Parathyroid adenoma (tissue), 2 donors: Measurements from ENCODE around the gene BAIAP2.

Experiments
- H2AFZ ChIP-seq: fragments of 300-600 bp; sonication (generic); one replicate; pipeline ENCODE4 v1.7.0; 2017; ENCODE audit warnings: antibody characterized with exemption, mild to moderate bottlenecking
- H3K27ac ChIP-seq: fragments of 300-600 bp; sonication (generic); one replicate; pipeline ENCODE4 v1.7.0; 2017
- H3K27me3 ChIP-seq: fragments of 300-600 bp; sonication (generic); one replicate; pipeline ENCODE4 v1.7.0; 2017; ENCODE audit warnings: low read length; ENCODE audit not compliant: control insufficient read depth, insufficient read depth
- H3K36me3 ChIP-seq: fragments of 300-600 bp; sonication (generic); one replicate; pipeline ENCODE4 v1.7.0; 2017; ENCODE audit warnings: low read length; ENCODE audit not compliant: control insufficient read depth, insufficient read depth
- H3K4me1 ChIP-seq: fragments of 300-600 bp; sonication (generic); one replicate; pipeline ENCODE4 v1.7.0; 2017; ENCODE audit warnings: control low read depth
- H3K4me2 ChIP-seq: fragments of 300-600 bp; sonication (generic); one replicate; pipeline ENCODE4 v1.7.0; 2017; ENCODE audit warnings: low read length
- H3K4me3 ChIP-seq: fragments of 300-600 bp; sonication (generic); one replicate; pipeline ENCODE4 v1.7.0; 2017; ENCODE audit warnings: low read depth, low read length
- H3K79me2 ChIP-seq: fragments of 300-600 bp; sonication (generic); one replicate; pipeline ENCODE4 v1.7.0; 2017; ENCODE audit warnings: control low read depth
- H3K9ac ChIP-seq: fragments of 300-600 bp; sonication (generic); one replicate; pipeline ENCODE4 v1.7.0; 2017; ENCODE audit warnings: mild to moderate bottlenecking
- H3K9me3 ChIP-seq: fragments of 300-600 bp; sonication (generic); one replicate; pipeline ENCODE4 v1.7.0; 2017; ENCODE audit warnings: low read length; ENCODE audit not compliant: control insufficient read depth
- CTCF ChIP-seq: fragments of 300-600 bp; sonication (generic); IDR thresholded peaks from one replicate; pipeline ENCODE4 v1.7.0; 2017; ENCODE audit warnings: antibody characterized with exemption, mild to moderate bottlenecking
- donor health status: primary hyperparathyroidism.

The BAIAP2 gene

GRCh38 chr17:81095383-81095762 lies 60.4 kb downstream of the BAIAP2 start:
- no peak for TF ChIP-seq CTCF
- Histone ChIP-seq H3K4me1 (peaks cover 5% of the 10 kb centered on the region), H3K27me3 (no peaks in the 10 kb centered on the region), H3K4me3 (no peak overlapping the region), H3K36me3 (no peaks in the 10 kb centered on the region), H2AFZ (no peak overlapping the region), H3K4me2 (no peak overlapping the region), H3K27ac (no peak overlapping the region), H3K9ac (no peak overlapping the region), H3K9me3 (no peaks in the 10 kb centered on the region), H3K79me2 (no peaks in the 10 kb centered on the region)

- H3K9ac ChIP-seq: no peak overlapping the region
- peaks cover 7% of the 10 kb centered on the region for H3K4me1 ChIP-seq
Measured at GRCh38 chr17:81096741-81097133, 61.8 kb downstream of the BAIAP2 start.

GRCh38 chr17:81097134-81097942 lies 62.4 kb downstream of the BAIAP2 start:
- H3K4me3 ChIP-seq: no peak overlapping the region
- H3K27me3 ChIP-seq: no peaks in the 10 kb centered on the region
- H3K4me1 ChIP-seq: peaks cover 7% of the 10 kb centered on the region
- no peak overlapping the region for H3K9ac ChIP-seq
- peak overlapping the region; percentile 53 for H2AFZ ChIP-seq
- no peaks in the 10 kb centered on the region for H3K79me2 ChIP-seq
- no peak overlapping the region for H3K4me2 ChIP-seq
- no peaks in the 10 kb centered on the region for H3K36me3 ChIP-seq
- peak; percentile 59 for TF ChIP-seq CTCF
- H3K9me3 ChIP-seq: no peaks in the 10 kb centered on the region
- H3K27ac ChIP-seq: no peak overlapping the region

More at GRCh38 chr17:81096741-81097133, 61.8 kb downstream of the BAIAP2 start:
- no peaks in the 10 kb centered on the region for H3K79me2 ChIP-seq
- no peak overlapping the region for H3K27ac ChIP-seq
- H3K36me3 ChIP-seq: no peaks in the 10 kb centered on the region
- H3K4me3 ChIP-seq: no peak overlapping the region
- H2AFZ ChIP-seq: peak overlapping the region; percentile 53
- no peaks in the 10 kb centered on the region for H3K9me3 ChIP-seq
- H3K27me3 ChIP-seq: no peaks in the 10 kb centered on the region
- no peak for TF ChIP-seq CTCF
- no peak overlapping the region for H3K4me2 ChIP-seq

DNA sequence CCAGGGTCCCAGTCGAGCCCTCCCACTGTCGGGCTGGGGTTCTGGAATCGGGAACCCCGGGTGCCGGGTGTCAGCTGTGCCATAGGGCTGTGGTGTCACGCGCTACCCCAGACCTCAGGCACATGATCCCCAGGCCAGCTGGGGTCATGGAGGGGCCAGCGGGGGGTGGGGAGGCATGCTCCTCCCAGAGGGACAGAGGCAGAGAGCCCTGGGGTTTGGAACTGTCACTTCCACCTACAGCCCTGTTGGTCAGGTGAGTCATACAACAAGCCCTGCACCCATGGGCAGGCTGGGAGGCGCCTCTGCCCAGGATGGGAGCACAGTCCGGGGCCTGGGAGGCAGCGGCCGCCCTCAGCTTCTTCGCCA lies 63.0 kb downstream of the BAIAP2 start:
- no peak overlapping the region for H2AFZ ChIP-seq

More for the DNA sequence above, 63.0 kb downstream of the BAIAP2 start:
- Histone ChIP-seq H3K9me3 (no peaks in the 10 kb centered on the region), H3K79me2 (no peaks in the 10 kb centered on the region), H3K36me3 (no peaks in the 10 kb centered on the region), H3K4me2 (no peak overlapping the region), H3K9ac (no peak overlapping the region), H3K4me3 (no peak overlapping the region), H3K4me1 (peaks cover 7% of the 10 kb centered on the region), H3K27me3 (no peaks in the 10 kb centered on the region), H3K27ac (no peak overlapping the region)
- no peak for TF ChIP-seq CTCF
